ENCODE data around the gene TEX13B. TPM values are rescaled to one million over a fixed set of nuclear protein-coding genes. Genes with fewer than 3 reads are reported as not detected.

The TEX13B gene
- not detected for total RNA-seq

GRCh38 chrX:107982356-107982755 lies at the start of gene TEX13B:
Gene TEX13B (minus strand): TSS chrX:107982370. CDS start chrX:107982127, 243 bp downstream.
- Histone ChIP-seq H3K36me3 (no peaks in the 10 kb centered on the region), H3K4me3 (no peak within 1 kb of the TSS), H3K27ac (no peak within 1 kb of the TSS), H3K4me1 (no peaks in the 10 kb centered on the region), H3K9me3 (no peaks in the 10 kb centered on the region), H3K27me3 (peaks cover 0 to 5% (median 0%) of the 10 kb centered on the region in 4 donors)
- WGBS, 2 donors = 76 to 85% methylated on average over 2 to 6 of the region's 6 CpGs
- TF ChIP-seq POLR2A (IDR thresholded peaks at IDR 0.05) = no peak
- TF ChIP-seq CTCF (IDR thresholded peaks at IDR 0.05) = no peak
- no peak for DNase-seq
- intact Hi-C loops (cut with DNase I) = no loop called here

- no peaks in the 10 kb centered on the region for H3K27me3 ChIP-seq
- WGBS, 2 donors = 67 to 79% methylated on average over 3 to 5 of the region's 5 CpGs
- no peak overlapping the region for H3K4me3 ChIP-seq
- H3K36me3 ChIP-seq = no peaks in the 10 kb centered on the region
- no peak for DNase-seq
- H3K9me3 ChIP-seq = no peaks in the 10 kb centered on the region
- H3K27ac ChIP-seq = no peak overlapping the region
- H3K4me1 ChIP-seq = no peaks in the 10 kb centered on the region
- TF ChIP-seq POLR2A (IDR thresholded peaks at IDR 0.05) (no peak), CTCF (IDR thresholded peaks at IDR 0.05) (no peak)
- intact Hi-C loops (cut with DNase I) = no loop called here
Observed at GRCh38 chrX:108029928-108030711, 48.0 kb upstream of the TEX13B start.

- Histone ChIP-seq H3K27me3 (no peaks in the 10 kb centered on the region), H3K9me3 (no peaks in the 10 kb centered on the region), H3K4me1 (no peaks in the 10 kb centered on the region), H3K4me3 (no peak overlapping the region), H3K27ac (no peak overlapping the region), H3K36me3 (no peaks in the 10 kb centered on the region)
- DNase-seq = no peak
- intact Hi-C loops (cut with DNase I) = no loop called here
- no peak for TF ChIP-seq POLR2A (IDR thresholded peaks at IDR 0.05)
- TF ChIP-seq CTCF (IDR thresholded peaks at IDR 0.05) = no peak
- WGBS, 2 donors = 67 to 78% methylated on average over 1 of the region's 1 CpG
Observed at GRCh38 chrX:108028854-108029253, 46.7 kb upstream of the TEX13B start.

- intact Hi-C loops (cut with DNase I) = no loop called here
- no peaks in the 10 kb centered on the region for H3K27me3 ChIP-seq
- no peak for DNase-seq
- 47 to 86% methylated on average over 1 to 2 of the region's 2 CpGs for WGBS, 2 donors
- no peak for TF ChIP-seq POLR2A (IDR thresholded peaks at IDR 0.05)
- no peak for TF ChIP-seq CTCF (IDR thresholded peaks at IDR 0.05)
- H3K9me3 ChIP-seq = no peaks in the 10 kb centered on the region
- no peak overlapping the region for H3K4me3 ChIP-seq
- no peaks in the 10 kb centered on the region for H3K36me3 ChIP-seq
- H3K4me1 ChIP-seq = no peaks in the 10 kb centered on the region
- H3K27ac ChIP-seq = no peak overlapping the region
Observed at GRCh38 chrX:108025954-108026600, 43.9 kb upstream of the TEX13B start.

GRCh38 chrX:108025376-108025775 lies 43.2 kb upstream of the TEX13B start:
- no peaks in the 10 kb centered on the region for H3K36me3 ChIP-seq
- H3K27me3 ChIP-seq = no peaks in the 10 kb centered on the region
- no peak overlapping the region for H3K27ac ChIP-seq
- H3K4me3 ChIP-seq = no peak overlapping the region
- H3K4me1 ChIP-seq = no peaks in the 10 kb centered on the region
- WGBS, 2 donors = 85 to 89% methylated on average over 1 of the region's 1 CpG
- DNase-seq = no peak
- no peaks in the 10 kb centered on the region for H3K9me3 ChIP-seq
- TF ChIP-seq CTCF (IDR thresholded peaks at IDR 0.05) (no peak), POLR2A (IDR thresholded peaks at IDR 0.05) (no peak)
- intact Hi-C loops (cut with DNase I) = no loop called here

Data from esophagus squamous epithelium (tissue), 5 donors.